Psoas muscle (tissue), 8 donors: ENCODE results near the gene UROC1. TPM values are rescaled to one million over a fixed set of nuclear protein-coding genes. Genes with fewer than 3 reads are reported as not detected.

Experiments
- ATAC-seq, 4 donors: fragments of 200-7000 bp; cut with Tn5 transposase; one replicate each; pipeline ENCODE4 v1.9.1; 2020; ENCODE audit warnings: moderate library complexity in 3 of 4, mild to moderate bottlenecking in 2 of 4
- DNase-seq, 2 donors: peaks; one replicate each; pipeline ENCODE4 v3.0.0-alpha.2; 2020
- H3K27ac ChIP-seq: fragments of 200-600 bp; one replicate; pipeline ENCODE4 v1.8.0; 2022
- H3K27me3 ChIP-seq, 3 donors: fragments of 200-600 bp in 1 of 3; one replicate each; pipeline versions ENCODE4 v1.6.1 to v1.8.0; 2013 to 2022; ENCODE audit warnings: low read length in 2 of 3, mild to moderate bottlenecking in 2 of 3, moderate library complexity in 1 of 3; ENCODE audit not compliant: insufficient read depth in 3 of 3
- H3K36me3 ChIP-seq, 2 donors: fragments of 200-600 bp in 1 of 2; one replicate each; pipeline versions ENCODE4 v1.6.1 to v1.8.0; 2013 to 2022; ENCODE audit warnings: low read depth in 1 of 2, mild to moderate bottlenecking in 1 of 2, moderate library complexity in 1 of 2; ENCODE audit not compliant: insufficient read depth in 1 of 2
- H3K4me1 ChIP-seq: fragments of 200-600 bp; one replicate; pipeline ENCODE4 v1.8.0; 2022
- H3K4me3 ChIP-seq: fragments of 200-600 bp; one replicate; pipeline ENCODE4 v1.8.0; 2022; ENCODE audit warnings: mild to moderate bottlenecking
- H3K9me3 ChIP-seq: fragments of 200-600 bp; one replicate; pipeline ENCODE4 v1.8.0; 2022
- WGBS, 3 donors: extraction: QIAGEN DNeasy Blood & Tissue Kit; methylation state at CpG; one replicate each; pipeline versions ENCODE4 v1.1.6 to v1.1.7; 2013; 5-methylcytosine and 5-hydroxymethylcytosine counted together
- intact Hi-C, 2 donors: fragments of 100-400 bp; cut with DNase I; formaldehyde crosslinking; loops; one replicate each; pipeline versions ENCODE4 v1.11.0 to v1.14.2; 2022
- polyA plus RNA-seq, 3 donors: library from polyadenylated mRNA; stranded (reverse); fragments of 200-250 nt; gene quantifications; one replicate each; pipeline ENCODE4 v1.2.3, GENCODE V29; 2013
- total RNA-seq, 4 donors: library from RNA; stranded (reverse); fragmentation: NEBNext Ultra II Directional in 2 of 4; extraction: Animal tissue kit (Norgen Biotek cat#: 25700) in 2 of 4; gene quantifications; one replicate each; pipeline versions ENCODE4 v1.2.1 to v1.2.4, GENCODE V29; 2021 to 2023
- TF ChIP-seq, protein P1 (sequence below): fragments of 200-600 bp; IDR thresholded peaks from one replicate; pipeline ENCODE4 v1.8.0; 2022; ENCODE audit warnings: antibody characterized with exemption
- donor health status: healthy with polysubstance abuse.
- donor health status: DM: no; HTN: no; CAD: no; lungs with moderate emphysema.
- donor health status: Bipolar disorder and iron deficiency.
- donor health status: healthy.
- donor health status: DM: yes; HTN: yes; CAD: no.
- donor health status: DM: no; HTN: no; CAD: no.
- donor health status: DM: no; HTN: no; CAD: no.
- donor health status: DM: yes; HTN: yes; CAD: no.

The UROC1 gene
- total and polyA plus RNA-seq, 7 donors, result 0.03 to 0.13 (median 0.08) TPM; not detected in 4

DNA sequence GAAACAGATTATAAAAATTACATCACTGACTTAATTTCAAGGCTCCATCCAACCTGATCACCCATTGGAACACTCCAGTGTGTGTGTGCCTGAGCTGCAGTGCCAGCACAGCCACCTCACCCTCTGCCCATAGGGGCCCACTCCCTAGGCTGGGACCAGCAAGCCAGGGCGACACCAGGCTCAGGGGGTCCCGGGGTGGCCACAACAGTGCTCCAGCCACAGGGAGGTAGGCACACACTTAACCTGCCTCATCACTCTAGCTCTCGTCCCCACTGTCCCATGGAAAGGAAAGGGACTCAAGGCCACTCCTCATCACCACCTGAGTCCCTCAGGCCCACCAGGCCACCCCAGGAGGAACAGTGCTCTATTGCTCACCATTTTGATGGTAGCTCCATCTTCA lies 66.8 kb downstream of the UROC1 start:
- ATAC-seq (no peak), DNase-seq (peak in 1 of 2 donors; percentile 35)
- Histone ChIP-seq H3K27ac (no peak overlapping the region), H3K27me3 (no peaks in the 10 kb centered on the region), H3K4me1 (peaks cover 29% of the 10 kb centered on the region), H3K9me3 (no peaks in the 10 kb centered on the region), H3K4me3 (no peak overlapping the region), H3K36me3 (peaks cover 3 to 66% of the 10 kb centered on the region in 2 donors)
- 94 to 100% (median 94%) methylated on average over 3 of the region's 3 CpGs for WGBS, 3 donors
- TF ChIP-seq, protein P1, sequence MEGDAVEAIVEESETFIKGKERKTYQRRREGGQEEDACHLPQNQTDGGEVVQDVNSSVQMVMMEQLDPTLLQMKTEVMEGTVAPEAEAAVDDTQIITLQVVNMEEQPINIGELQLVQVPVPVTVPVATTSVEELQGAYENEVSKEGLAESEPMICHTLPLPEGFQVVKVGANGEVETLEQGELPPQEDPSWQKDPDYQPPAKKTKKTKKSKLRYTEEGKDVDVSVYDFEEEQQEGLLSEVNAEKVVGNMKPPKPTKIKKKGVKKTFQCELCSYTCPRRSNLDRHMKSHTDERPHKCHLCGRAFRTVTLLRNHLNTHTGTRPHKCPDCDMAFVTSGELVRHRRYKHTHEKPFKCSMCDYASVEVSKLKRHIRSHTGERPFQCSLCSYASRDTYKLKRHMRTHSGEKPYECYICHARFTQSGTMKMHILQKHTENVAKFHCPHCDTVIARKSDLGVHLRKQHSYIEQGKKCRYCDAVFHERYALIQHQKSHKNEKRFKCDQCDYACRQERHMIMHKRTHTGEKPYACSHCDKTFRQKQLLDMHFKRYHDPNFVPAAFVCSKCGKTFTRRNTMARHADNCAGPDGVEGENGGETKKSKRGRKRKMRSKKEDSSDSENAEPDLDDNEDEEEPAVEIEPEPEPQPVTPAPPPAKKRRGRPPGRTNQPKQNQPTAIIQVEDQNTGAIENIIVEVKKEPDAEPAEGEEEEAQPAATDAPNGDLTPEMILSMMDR, result no peak
- intact Hi-C loops, result no loop called here

DNA sequence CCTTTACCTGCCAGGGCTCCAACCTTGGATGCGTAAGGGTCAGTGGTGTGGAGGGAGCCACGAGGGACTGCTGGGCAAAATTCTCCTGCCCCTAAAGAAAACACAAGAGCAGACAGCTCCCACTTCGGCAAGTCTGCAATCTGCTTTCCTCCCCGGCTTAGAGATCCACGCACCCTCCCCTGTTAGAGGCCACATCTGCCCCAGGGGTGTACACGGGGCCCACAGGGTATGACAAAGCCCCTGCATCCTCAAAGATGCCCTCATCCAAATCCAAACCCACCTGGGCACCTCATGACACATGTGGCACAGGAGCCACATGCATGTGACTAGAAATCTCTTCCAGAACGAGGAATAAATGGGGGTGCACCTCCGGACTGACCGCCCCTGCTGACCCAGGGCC lies 67.4 kb downstream of the UROC1 start:
- peaks cover 3 to 61% of the 10 kb centered on the region in 2 donors for H3K36me3 ChIP-seq
- intact Hi-C loops, result no loop called here
- no peaks in the 10 kb centered on the region for H3K27me3 ChIP-seq
- H3K9me3 ChIP-seq, result no peaks in the 10 kb centered on the region
- peak in 1 of 2 donors; percentile 30 for DNase-seq
- no peak for ATAC-seq
- TF ChIP-seq, protein P1, result no peak
- peaks cover 29% of the 10 kb centered on the region for H3K4me1 ChIP-seq
- H3K4me3 ChIP-seq, result no peak overlapping the region
- no peak overlapping the region for H3K27ac ChIP-seq
- WGBS, 3 donors, result 77 to 79% (median 78%) methylated on average over 9 of the region's 9 CpGs

DNA sequence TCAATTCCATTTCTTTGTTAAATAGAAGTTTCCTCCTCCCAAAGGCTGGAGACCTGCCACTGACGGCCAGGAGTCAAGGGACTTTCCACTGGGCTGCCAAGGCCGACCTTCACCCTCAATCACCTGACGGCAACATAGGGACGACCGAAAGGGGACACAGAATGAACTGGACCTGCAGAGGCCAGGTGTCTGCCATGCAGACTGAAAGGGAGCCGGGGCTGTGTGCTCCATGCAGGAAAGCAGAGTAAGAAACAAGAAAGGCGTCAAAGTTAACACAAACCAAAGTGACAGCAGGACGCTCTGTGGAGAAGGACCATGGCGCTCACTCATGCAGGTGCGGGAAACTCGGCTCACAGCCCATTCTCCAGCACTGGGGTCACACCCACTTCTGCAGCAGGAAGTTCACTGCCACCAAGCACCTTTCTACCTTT lies 67.9 kb downstream of the UROC1 start:
- 80 to 85% (median 82%) methylated on average over 11 of the region's 11 CpGs for WGBS, 3 donors

DNA sequence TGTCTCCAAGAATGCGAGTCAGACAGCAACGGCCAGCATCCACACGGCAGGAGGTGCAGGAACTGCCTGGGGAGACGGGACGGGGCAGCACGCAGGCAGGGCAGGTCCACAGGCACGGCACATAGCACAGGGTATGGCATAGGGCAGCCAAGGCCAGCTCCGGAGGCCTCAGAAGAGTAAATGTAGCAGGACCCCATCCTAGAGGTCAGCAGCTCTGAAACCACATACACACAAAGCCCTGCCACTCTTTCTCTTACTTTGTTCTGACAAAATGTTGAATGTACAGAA lies 68.7 kb downstream of the UROC1 start:
- TF ChIP-seq, protein P1, result no peak
- no peaks in the 10 kb centered on the region for H3K27me3 ChIP-seq
- H3K27ac ChIP-seq, result no peak overlapping the region
- DNase-seq (peak in 1 of 2 donors; percentile 32), ATAC-seq (no peak)
- WGBS, 3 donors, result 73 to 79% (median 78%) methylated on average over 8 of the region's 8 CpGs
- peaks cover 18% of the 10 kb centered on the region for H3K4me1 ChIP-seq
- H3K9me3 ChIP-seq, result no peaks in the 10 kb centered on the region
- H3K4me3 ChIP-seq, result no peak overlapping the region
- intact Hi-C loops, result no loop called here
- H3K36me3 ChIP-seq, result peaks cover 0 to 50% of the 10 kb centered on the region in 2 donors

More for the DNA sequence above, 67.9 kb downstream of the UROC1 start:
- Histone ChIP-seq H3K27ac (no peak overlapping the region), H3K4me1 (peaks cover 23% of the 10 kb centered on the region), H3K27me3 (no peaks in the 10 kb centered on the region), H3K4me3 (no peak overlapping the region), H3K36me3 (peaks cover 3 to 57% of the 10 kb centered on the region in 2 donors), H3K9me3 (no peaks in the 10 kb centered on the region)
- intact Hi-C loops, result no loop called here
- ATAC-seq (no peak), DNase-seq (no peak)
- TF ChIP-seq, protein P1, result no peak
